Activated CD8-positive, alpha-beta memory T cell treated with anti-CD3 and anti-CD28 coated beads, Interleukin-2, amount 50 U/mL, for 1 hour (primary cell): ENCODE measurements around the gene CYP26A1.
"Not testable (repeated sequence)": the region's sequence is repeated elsewhere in the genome, so short reads cannot be mapped to it uniquely, and the experiment has no call there.

ENCODE experiments used
- DNase-seq: peaks from one replicate; pipeline ENCODE4 v3.0.0-alpha.2; 2020; ENCODE audit errors: extremely low read depth

CYP26A1 gene

GRCh38 chr10:93080350-93081046, 6.8 kb downstream of the CYP26A1 start:
- no peak for DNase-seq

DNA sequence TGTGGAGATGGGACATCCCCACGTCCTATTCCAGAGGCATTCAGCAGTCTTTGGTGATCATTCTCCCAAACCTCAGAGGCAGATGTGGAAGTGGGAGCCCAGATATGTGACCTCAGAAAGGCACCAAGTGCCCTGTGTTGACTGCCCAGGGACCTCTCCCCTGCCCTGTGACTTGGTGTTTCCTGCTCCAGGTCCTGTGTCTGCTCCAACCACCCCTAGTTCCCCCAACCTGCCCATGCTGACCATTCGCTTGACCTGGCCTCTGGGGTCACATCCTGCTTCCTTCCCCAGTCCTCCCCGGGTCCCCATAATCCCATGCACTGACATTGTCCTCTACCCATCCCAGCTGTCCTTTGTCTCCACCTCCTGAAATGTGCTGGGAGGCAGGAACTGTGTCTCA, 7.6 kb downstream of the CYP26A1 start:
- no peak for DNase-seq

DNA sequence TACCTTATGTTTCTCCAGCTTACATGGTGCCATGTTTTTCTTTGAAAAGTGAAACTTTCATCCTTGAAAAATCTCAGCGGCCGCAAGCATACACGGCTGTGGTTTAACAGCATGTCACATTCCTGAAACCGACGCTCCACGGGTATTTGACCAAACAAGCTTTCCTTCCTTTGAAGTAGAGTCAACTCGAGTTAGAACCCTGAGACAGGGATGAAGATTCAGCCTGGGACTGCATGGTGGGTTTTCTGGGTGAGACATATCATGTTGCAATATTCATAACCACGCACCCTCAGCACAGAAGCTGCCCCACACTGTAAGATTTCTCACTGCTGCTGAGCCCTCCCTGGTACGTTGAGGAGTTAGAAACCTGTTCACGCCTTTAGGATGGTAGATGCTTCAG, 8.1 kb downstream of the CYP26A1 start:
- DNase-seq: no peak

- DNase-seq: no peak
Observed at GRCh38 chr10:93083743-93084539, 10.2 kb downstream of the CYP26A1 start.

GRCh38 chr10:93085272-93085859, 11.7 kb downstream of the CYP26A1 start:
- DNase-seq: no peak

GRCh38 chr10:93086289-93086688, 12.6 kb downstream of the CYP26A1 start:
- no peak for DNase-seq

GRCh38 chr10:93087846-93088245, 14.2 kb downstream of the CYP26A1 start:
- DNase-seq: no peak

DNA sequence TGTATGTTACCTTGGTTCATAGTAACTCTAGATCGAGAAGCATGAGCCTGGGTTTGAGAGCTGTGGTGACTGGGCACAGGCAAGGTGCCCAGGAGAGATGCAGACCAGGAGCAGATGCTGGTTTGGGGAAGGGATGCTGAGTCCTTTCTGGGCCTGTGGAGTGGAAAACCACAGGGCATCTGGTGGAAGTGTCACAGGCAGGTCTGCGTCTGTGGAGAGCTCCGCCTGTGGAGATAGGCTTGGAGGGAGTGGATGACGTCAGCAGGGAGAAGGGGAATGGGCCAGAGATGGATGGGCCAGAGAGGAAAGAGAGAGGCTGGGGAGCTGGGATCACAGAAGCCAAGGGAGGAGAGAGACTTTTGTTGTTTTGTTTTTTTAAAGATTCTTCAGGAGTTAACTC, 14.8 kb downstream of the CYP26A1 start:
- no peak for DNase-seq

- DNase-seq: no peak
Observed at GRCh38 chr10:93090619-93091018, 16.9 kb downstream of the CYP26A1 start.

DNA sequence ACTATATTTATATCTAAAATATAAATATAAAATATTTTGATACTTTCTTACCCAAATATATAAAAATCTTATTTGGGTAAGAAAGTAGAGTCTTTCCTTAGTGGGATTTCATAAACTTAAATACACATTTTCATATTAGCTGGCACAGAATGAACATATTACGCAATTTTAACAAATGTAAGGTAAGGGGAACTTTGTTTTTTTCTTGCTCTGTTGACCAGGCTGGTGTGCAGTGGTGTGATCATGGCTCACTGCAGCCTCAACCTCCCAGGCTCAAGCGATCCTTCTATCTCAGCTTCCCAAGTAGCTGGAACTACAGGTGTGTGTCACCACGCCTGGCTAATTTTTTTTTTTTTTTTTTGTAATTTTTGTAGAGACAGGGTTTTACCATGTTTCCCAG, 18.3 kb downstream of the CYP26A1 start:
- DNase-seq: no peak

DNA sequence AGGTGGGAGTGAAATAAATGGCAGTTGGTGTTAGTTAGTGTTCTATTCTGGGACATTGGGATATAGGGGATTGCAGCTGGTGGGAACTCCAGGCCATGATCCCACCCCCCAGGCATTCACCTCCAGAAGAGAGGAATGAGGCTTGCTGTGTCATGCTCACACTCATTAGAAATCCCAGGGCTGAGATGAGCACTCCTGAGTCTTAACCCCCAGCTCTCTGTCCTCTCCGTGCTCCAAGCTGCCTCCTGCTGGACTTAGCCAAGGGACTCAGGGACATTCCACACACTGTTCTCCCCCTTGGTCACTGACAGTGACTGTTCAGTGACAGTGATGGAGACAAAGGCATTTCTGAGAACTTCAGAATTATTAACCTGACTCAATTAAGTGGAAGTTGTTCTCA, 21.5 kb downstream of the CYP26A1 start:
- DNase-seq: no peak

DNA sequence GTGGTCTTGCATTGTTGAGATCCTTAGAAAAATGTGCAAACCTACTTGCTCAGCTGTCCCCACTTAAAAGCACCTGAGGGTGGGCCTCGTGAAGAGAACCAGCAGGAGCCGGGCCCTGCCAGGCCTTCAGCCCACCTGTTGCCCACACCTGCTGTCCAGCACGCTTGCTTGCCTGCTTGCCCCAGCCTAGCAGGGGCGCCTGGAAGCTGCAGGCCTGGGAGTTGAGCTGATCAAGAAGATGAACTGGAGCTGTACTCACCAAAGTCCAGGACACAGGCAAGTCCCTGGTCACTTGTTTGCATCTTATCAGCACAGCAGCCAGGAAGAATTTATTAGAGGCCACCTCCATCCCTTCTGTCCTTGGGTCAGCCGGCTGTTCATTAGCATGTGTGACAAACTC, 23.2 kb downstream of the CYP26A1 start:
- DNase-seq: no peak

DNA sequence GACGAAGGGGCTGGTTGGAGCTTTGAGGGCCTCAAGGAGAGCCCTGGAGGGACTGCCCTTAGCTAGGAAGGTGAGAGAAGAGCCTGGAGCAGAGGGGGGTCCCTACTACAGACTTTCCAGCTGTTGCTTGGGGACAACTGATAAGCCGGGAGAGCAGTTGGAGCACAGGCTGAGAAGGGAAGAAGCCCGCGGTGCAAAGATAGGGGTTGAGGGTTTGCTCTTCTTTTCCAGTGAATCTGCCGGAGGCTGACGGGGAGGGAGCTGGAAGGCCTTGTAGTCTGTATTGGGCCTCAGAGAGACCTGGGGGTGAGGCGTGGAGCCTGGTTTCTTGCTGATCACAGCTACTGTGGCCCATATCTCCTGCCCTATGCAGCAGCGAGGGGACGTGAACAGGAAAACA, 23.7 kb downstream of the CYP26A1 start:
- no peak for DNase-seq

DNA sequence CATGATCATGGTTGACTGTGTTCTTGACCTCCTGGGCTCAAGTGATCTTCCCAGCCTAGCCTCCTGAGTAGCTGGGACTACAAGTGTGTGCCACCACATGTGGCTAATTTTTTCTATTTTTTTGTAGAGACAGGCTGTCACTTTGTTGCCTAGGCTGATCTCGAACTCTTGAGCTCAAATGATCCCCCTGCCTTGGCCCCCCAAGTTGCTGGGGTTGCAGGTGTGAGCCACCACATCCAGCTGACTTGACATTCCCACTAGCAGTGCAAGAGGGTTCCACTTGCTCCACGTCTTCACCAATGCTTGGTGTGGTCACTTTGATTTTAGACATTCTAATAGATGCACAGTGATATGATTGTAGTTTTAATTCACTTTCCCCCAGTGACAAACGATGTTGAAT, 25.1 kb downstream of the CYP26A1 start:
- no peak for DNase-seq

GRCh38 chr10:93099670-93100069, 26.0 kb downstream of the CYP26A1 start:
- DNase-seq: no peak

DNA sequence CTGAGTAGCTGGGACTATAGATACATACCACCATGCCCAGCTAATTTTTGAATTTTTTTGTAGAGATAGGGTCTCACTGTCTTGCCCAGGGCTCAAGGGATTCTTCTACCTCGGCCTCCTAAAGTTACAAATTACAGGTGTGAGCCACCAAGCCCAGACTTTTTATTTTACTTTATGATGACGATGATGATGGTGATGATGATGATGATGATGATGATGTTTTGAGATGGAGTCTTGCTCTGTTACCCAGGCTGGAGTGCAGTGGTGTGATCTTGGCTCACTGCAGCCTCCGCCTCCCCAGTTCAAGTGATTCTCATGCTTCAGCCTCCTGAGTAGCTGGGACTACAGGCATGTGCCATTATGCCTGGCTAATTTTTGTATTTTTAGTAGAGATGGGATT, 27.5 kb downstream of the CYP26A1 start:
- DNase-seq: not testable (repeated sequence)

DNA sequence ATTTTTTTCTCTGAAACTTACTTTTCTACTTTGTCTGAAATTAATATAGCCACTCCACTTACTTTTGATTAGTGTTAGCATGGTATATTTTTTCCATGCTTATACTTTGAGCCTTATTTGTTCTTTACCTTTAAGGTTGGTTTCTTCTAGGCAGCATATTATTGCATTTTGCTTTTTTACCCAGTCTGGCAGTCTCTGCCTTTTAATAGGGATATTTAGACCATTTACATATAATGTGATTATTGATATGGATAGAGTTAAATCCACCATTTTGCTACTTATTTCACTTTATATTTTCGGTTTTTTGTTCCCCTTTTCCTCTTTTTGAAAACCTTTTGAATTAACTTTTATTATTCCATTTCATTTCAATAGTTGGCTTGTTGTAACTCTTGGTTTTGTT, 30.3 kb downstream of the CYP26A1 start:
- no peak for DNase-seq

DNA sequence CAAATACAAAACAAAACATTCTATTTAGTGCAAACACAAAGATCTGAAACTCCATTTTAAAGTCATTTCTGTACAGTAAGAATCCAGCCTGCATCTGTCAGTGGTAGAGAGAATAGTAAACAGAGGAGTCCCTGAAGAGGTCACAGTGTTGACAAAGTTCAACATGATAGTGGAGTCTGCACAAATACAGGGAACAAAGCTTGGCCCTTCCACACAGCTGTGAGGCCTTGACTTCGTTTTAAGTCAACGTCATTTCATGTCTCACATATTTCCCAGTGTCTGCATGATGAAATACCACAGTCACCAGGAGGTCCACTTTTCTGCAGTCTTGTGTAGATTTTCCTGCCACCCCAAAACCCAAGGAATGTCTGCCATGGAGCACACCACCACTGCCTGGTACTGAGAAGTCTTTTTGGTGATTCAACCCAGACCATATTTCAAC, 33.0 kb downstream of the CYP26A1 start:
- DNase-seq: no peak

DNA sequence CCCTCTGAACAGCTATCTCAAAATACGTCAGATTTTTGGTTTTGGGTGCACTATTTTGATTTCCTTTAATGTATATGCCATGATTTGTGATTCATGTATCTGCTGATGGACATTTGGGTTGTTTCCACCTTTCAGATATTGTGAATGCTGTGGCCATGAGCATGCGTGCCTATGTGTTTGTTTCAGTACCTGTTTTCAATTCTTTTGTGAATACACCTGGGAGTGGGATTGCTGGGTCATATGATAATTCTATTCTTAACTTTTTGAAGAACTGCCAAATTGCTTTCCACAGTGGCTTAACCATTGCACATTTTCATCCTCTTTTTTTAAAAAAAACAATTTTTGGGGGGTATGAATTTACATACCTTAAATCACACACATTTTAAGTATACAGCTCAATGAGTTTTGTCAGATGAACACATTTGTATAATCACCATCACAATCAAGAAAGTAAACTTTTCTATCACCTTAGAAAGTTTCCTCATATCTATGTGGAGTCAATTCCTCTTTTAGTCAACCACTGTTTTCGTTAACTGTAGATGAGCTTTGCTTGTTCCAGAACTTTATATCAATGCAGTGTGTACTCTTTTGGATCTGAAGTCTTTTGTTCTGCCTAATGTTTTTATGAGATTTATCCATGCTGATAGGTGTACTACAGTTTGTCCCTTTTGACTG, 36.9 kb downstream of the CYP26A1 start:
- DNase-seq: no peak

DNA sequence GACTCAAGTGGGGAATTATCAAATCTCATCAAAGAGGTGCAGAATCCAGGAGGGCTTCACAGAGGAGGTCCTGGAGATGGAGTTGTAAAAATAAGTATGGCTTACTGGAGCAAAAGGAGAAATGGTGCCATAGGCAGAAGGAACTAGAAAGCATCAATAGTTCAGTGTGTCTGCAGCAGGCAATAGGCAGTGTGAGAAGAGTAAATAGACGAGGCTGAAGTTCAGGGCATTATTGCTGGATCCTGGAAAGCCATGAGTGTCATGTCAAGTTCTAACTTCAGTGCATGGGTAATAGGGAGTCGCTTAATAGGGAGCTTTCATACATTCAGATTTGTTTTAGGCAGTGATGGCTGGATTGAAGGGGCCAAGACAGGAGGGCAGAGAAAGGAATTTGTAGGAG, 39.3 kb downstream of the CYP26A1 start:
- DNase-seq: no peak

GRCh38 chr10:93115661-93116383, 42.1 kb downstream of the CYP26A1 start:
- peak; percentile 13 for DNase-seq

DNA sequence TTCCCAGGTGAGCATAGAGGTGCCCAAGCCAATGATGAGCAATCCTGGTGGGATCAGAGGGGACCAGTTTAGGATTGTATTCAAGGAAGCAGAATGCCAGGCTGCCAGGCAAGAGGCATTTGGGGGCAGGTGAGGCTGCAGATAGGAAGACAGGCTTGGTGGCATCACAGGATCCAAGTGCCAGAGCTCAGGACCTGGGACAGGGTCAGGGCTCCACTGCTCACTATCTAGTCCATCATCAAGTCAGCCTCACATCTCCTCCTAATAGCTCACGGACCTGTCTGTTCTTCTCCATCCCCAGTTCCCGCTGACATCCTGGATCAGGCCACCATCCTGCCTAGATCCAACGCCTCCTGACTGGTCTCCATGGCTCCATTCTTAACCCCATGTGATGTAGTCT, 47.6 kb downstream of the CYP26A1 start:
- DNase-seq: no peak
